Erythroblast (primary cell): ENCODE data around the gene ANGPT4.

Source experiments
- GATA1 ChIP-seq: IDR thresholded peaks from 2 replicates; pipeline ENCODE4 v1.6.1; 2011; ENCODE audit warnings: low read depth, mild to moderate bottlenecking, control low read depth, low read length, moderate library complexity
- POLR2A ChIP-seq: IDR thresholded peaks from 2 replicates; pipeline ENCODE4 v1.6.1; 2011; ENCODE audit warnings: mild to moderate bottlenecking, low read length

DNA sequence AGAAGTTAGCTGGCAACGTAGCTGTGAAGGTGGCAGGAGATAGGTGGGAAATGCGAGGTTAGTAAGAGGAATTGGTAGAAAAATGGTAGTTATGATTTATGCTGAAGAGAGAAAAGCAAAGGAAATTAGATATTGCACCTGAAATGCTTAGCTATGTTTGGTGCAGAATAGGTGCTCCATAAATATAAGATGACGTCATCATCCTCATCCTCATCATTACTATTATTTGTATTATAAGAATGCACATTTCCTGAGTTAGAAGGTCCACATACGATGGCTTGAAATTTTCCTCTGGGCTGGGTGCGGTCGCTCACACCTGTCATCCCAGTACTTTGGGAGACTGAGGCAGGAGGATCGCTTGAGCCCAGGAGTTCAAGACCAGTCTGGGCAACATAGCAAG lies 39.5 kb upstream of the ANGPT4 start:
- no peak for TF ChIP-seq POLR2A
- TF ChIP-seq GATA1, result no peak
